ENCODE data around the gene NR4A1. TPM values are rescaled to one million over a fixed set of nuclear protein-coding genes. Genes with fewer than 3 reads are reported as not detected.

NR4A1 gene
- total and polyA plus RNA-seq, 2 of the 13 experiments (the other 11 are each of a cell fraction or from before 2014, with no cell fraction given): 5.7 to 15.2 TPM

GRCh38 chr12:52050758-52051541 is at the start of gene NR4A1 (continued):
- TF ChIP-seq ZBTB10 (CRISPR knock-in tag; IDR thresholded peaks at IDR 0.05; ENCODE audit: borderline replicate concordance) (no peak), ZNF205 (CRISPR knock-in tag; IDR thresholded peaks at IDR 0.05) (no peak), ZGPAT (CRISPR knock-in tag; IDR thresholded peaks at IDR 0.05) (peak; percentile 81; the same call in 1 of the 2 replicates), MXI1 (IDR thresholded peaks at IDR 0.05; ENCODE audit: borderline replicate concordance, low read depth, low read length) (peak; percentile 77; the same call in 1 of the 3 replicates), ZNF446 (CRISPR knock-in tag; IDR thresholded peaks at IDR 0.05) (no peak), SATB2 (CRISPR knock-in tag; IDR thresholded peaks at IDR 0.05) (no peak), HCFC1 (IDR thresholded peaks at IDR 0.05; ENCODE audit: low read depth, low read length) (no peak), JDP2 (CRISPR knock-in tag; IDR thresholded peaks at IDR 0.05; ENCODE audit: borderline replicate concordance) (no peak), NFIC (IDR thresholded peaks at IDR 0.05; ENCODE audit: low read length) (no peak), NCOR1 (IDR thresholded peaks at IDR 0.05; ENCODE audit: borderline replicate concordance, low read length) (peak; percentile 73; the same call in 1 of the 2 replicates), XBP1 (CRISPR knock-in tag; IDR thresholded peaks at IDR 0.05) (no peak), ZNF839 (CRISPR knock-in tag; IDR thresholded peaks at IDR 0.05; ENCODE audit: borderline replicate concordance) (0 out of 2 replicates have a peak, but pooled peaks have one; percentile 26), SIN3A (IDR thresholded peaks at IDR 0.05; ENCODE audit: borderline replicate concordance, low read depth, low read length) (peak; percentile 35; the same call in 1 of the 2 replicates), HMGXB3 (CRISPR knock-in tag; IDR thresholded peaks at IDR 0.05; ENCODE audit: borderline replicate concordance) (no peak), RAD21 (CRISPR knock-in tag; IDR thresholded peaks at IDR 0.05) (0 out of 2 replicates have a peak, but pooled peaks have one; percentile 22), CSRNP1 (CRISPR knock-in tag; IDR thresholded peaks at IDR 0.05) (no peak; the same call in 1 of the 2 replicates), PITX1 (CRISPR knock-in tag; IDR thresholded peaks at IDR 0.05) (0 out of 2 replicates have a peak, but pooled peaks have one; percentile 24)

Measured in HepG2 (cell line).